OCI-LY1 (cell line): ENCODE data around the gene SECTM1.

ENCODE experiments used
- H2AFZ ChIP-seq: fragments of 200-600 bp; sonication (generic), shearing (Covaris generic); 2 replicates; pipeline ENCODE4 v1.6.0; 2014; ENCODE audit warnings: antibody characterized with exemption, mild to moderate bottlenecking, low read length
- H3F3A ChIP-seq: fragments of 200-600 bp; sonication (generic), shearing (Covaris generic); 2 replicates; pipeline ENCODE4 v1.6.0; 2014; ENCODE audit warnings: mild to moderate bottlenecking, antibody characterized with exemption, low read length, moderate library complexity; ENCODE audit not compliant: insufficient read depth
- H3K27ac ChIP-seq: fragments of 200-600 bp; sonication (generic); 2 replicates; pipeline ENCODE4 v1.5.1; 2014; ENCODE audit warnings: low read length, mixed run types, mild to moderate bottlenecking, low read depth; ENCODE audit not compliant: poor library complexity, severe bottlenecking
- H3K27me3 ChIP-seq: fragments of 200-600 bp; sonication (generic); 2 replicates; pipeline ENCODE4 v1.6.0; 2014; ENCODE audit warnings: antibody characterized with exemption, mild to moderate bottlenecking, low read length, moderate library complexity; ENCODE audit not compliant: insufficient read depth
- H3K36me3 ChIP-seq: fragments of 200-600 bp; sonication (generic); 2 replicates; pipeline ENCODE4 v1.6.1; 2014; ENCODE audit warnings: mild to moderate bottlenecking, antibody characterized with exemption, low read length, moderate library complexity, mixed read lengths; ENCODE audit not compliant: insufficient read depth
- H3K4me1 ChIP-seq: fragments of 200-600 bp; sonication (generic); 2 replicates; pipeline ENCODE4 v1.5.1; 2014; ENCODE audit warnings: mild to moderate bottlenecking, low read length, moderate library complexity; ENCODE audit not compliant: insufficient read depth, severe bottlenecking
- H3K4me2 ChIP-seq: fragments of 200-600 bp; sonication (generic), shearing (Covaris generic); 2 replicates; pipeline ENCODE4 v1.6.1; 2014; ENCODE audit warnings: low read length
- H3K4me3 ChIP-seq: fragments of 200-600 bp; sonication (generic); 2 replicates; pipeline ENCODE4 v1.5.1; 2014; ENCODE audit warnings: low read length, low read depth, mild to moderate bottlenecking, mixed read lengths; ENCODE audit not compliant: poor library complexity, severe bottlenecking
- H3K79me2 ChIP-seq: fragments of 200-600 bp; shearing (Covaris generic); 2 replicates; pipeline ENCODE4 v1.6.1; 2016; ENCODE audit warnings: mixed run types, low read length, mixed read lengths; ENCODE audit not compliant: insufficient read depth
- H3K9ac ChIP-seq: fragments of 200-600 bp; sonication (generic), shearing (Covaris generic); 2 replicates; pipeline ENCODE4 v1.6.1; 2014; ENCODE audit warnings: mild to moderate bottlenecking, low read length, mixed read lengths
- H3K9me2 ChIP-seq: fragments of 200-600 bp; sonication (generic), shearing (Covaris generic); 2 replicates; pipeline ENCODE4 v1.6.1; 2014; ENCODE audit warnings: low read depth, mild to moderate bottlenecking, low read length, mixed read lengths
- H3K9me3 ChIP-seq: fragments of 200-600 bp; shearing (Covaris generic); 2 replicates; pipeline ENCODE4 v1.6.1; 2014; ENCODE audit warnings: low read length, mixed read lengths
- H4K20me1 ChIP-seq: fragments of 200-600 bp; sonication (generic), shearing (Covaris generic); 2 replicates; pipeline ENCODE4 v1.6.0; 2016; ENCODE audit warnings: mild to moderate bottlenecking, low read length; ENCODE audit not compliant: insufficient read depth
- CTCF ChIP-seq: fragments of 200-600 bp; sonication (generic), shearing (Covaris generic); IDR thresholded peaks from 2 replicates; pipeline ENCODE4 v1.5.1; 2017; ENCODE audit warnings: mild to moderate bottlenecking, antibody characterized with exemption, low read length, moderate library complexity, mixed read lengths
- EZH2 ChIP-seq: fragments of 200-600 bp; sonication (generic), shearing (Covaris generic); IDR thresholded peaks from 2 replicates; pipeline ENCODE4 v1.8.0; 2017; ENCODE audit warnings: borderline replicate concordance, mixed run types, mild to moderate bottlenecking, antibody characterized with exemption, low read length, moderate library complexity, mixed read lengths

SECTM1 gene

GRCh38 chr17:82297280-82297713 lies 36.3 kb downstream of the SECTM1 start:
- H3K79me2 ChIP-seq = no peaks in the 10 kb centered on the region
- H3F3A ChIP-seq = peaks cover 4% of the 10 kb centered on the region
- H3K27me3 ChIP-seq = no peaks in the 10 kb centered on the region
- no peak for TF ChIP-seq EZH2
- no peak for TF ChIP-seq CTCF
- H3K36me3 ChIP-seq = no peaks in the 10 kb centered on the region
- H3K9me3 ChIP-seq = no peaks in the 10 kb centered on the region
- peak overlapping the region; percentile 62 for H3K4me3 ChIP-seq
- H3K27ac ChIP-seq = no peak overlapping the region
- H4K20me1 ChIP-seq = no peaks in the 10 kb centered on the region
- no peaks in the 10 kb centered on the region for H3K9me2 ChIP-seq
- H3K4me1 ChIP-seq = peaks cover 31% of the 10 kb centered on the region
- peak overlapping the region; percentile 72 for H3K9ac ChIP-seq
- H3K4me2 ChIP-seq = peak overlapping the region; percentile 86
- H2AFZ ChIP-seq = peak overlapping the region; percentile 2; the same call in 1 of the 2 replicates

GRCh38 chr17:82296511-82297279 lies 36.9 kb downstream of the SECTM1 start:
- Histone ChIP-seq H4K20me1 (no peaks in the 10 kb centered on the region), H3K79me2 (no peaks in the 10 kb centered on the region), H3K4me2 (peak overlapping the region; percentile 86), H3K4me1 (peaks cover 36% of the 10 kb centered on the region), H3K36me3 (no peaks in the 10 kb centered on the region), H3K27me3 (no peaks in the 10 kb centered on the region), H3K9me2 (no peaks in the 10 kb centered on the region), H3K4me3 (peak overlapping the region; percentile 62), H3K9me3 (no peaks in the 10 kb centered on the region), H2AFZ (peak overlapping the region; percentile 2; the same call in 1 of the 2 replicates), H3K27ac (no peak overlapping the region), H3F3A (peaks cover 4% of the 10 kb centered on the region), H3K9ac (peak overlapping the region; percentile 72; the same call in 1 of the 2 replicates)
- TF ChIP-seq EZH2 (no peak), CTCF (no peak)

GRCh38 chr17:82295472-82295814 lies 38.1 kb downstream of the SECTM1 start:
- H3K9ac ChIP-seq = no peak overlapping the region
- no peaks in the 10 kb centered on the region for H3K27me3 ChIP-seq
- no peaks in the 10 kb centered on the region for H3K79me2 ChIP-seq
- no peak overlapping the region for H3K4me3 ChIP-seq
- peaks cover 36% of the 10 kb centered on the region for H3K4me1 ChIP-seq
- no peaks in the 10 kb centered on the region for H3K9me2 ChIP-seq
- no peaks in the 10 kb centered on the region for H4K20me1 ChIP-seq
- H2AFZ ChIP-seq = no peak overlapping the region
- no peak overlapping the region for H3K4me2 ChIP-seq
- H3K36me3 ChIP-seq = no peaks in the 10 kb centered on the region
- TF ChIP-seq EZH2 (no peak), CTCF (no peak)
- H3F3A ChIP-seq = peaks cover 4% of the 10 kb centered on the region
- H3K9me3 ChIP-seq = no peaks in the 10 kb centered on the region
- no peak overlapping the region for H3K27ac ChIP-seq
